Astrocyte of the spinal cord (primary cell): ENCODE data around the gene RAX.

ENCODE experiments used
- DNase-seq: peaks from one replicate; pipeline ENCODE4 v3.0.0; 2011; ENCODE audit warnings: low read depth, low spot score
- H3K4me3 ChIP-seq: 2 replicates; pipeline ENCODE4 v1.5.1; 2011; ENCODE audit warnings: low read depth, mild to moderate bottlenecking, low read length, moderate library complexity
- in situ Hi-C: cut with HindIII; loops from 2 replicates; pipeline ENCODE4 v1.10.0; 2017; ENCODE audit warnings: low sequenced_read_pairs
- TF ChIP-seq, protein P1 (sequence below): IDR thresholded peaks from 2 replicates; pipeline ENCODE4 v1.5.1; 2012; ENCODE audit warnings: low read depth, mild to moderate bottlenecking, low read length, inconsistent platforms

RAX gene

GRCh38 chr18:59222341-59222740, 50.9 kb downstream of the RAX start:
- no peak overlapping the region for H3K4me3 ChIP-seq
- TF ChIP-seq, protein P1, sequence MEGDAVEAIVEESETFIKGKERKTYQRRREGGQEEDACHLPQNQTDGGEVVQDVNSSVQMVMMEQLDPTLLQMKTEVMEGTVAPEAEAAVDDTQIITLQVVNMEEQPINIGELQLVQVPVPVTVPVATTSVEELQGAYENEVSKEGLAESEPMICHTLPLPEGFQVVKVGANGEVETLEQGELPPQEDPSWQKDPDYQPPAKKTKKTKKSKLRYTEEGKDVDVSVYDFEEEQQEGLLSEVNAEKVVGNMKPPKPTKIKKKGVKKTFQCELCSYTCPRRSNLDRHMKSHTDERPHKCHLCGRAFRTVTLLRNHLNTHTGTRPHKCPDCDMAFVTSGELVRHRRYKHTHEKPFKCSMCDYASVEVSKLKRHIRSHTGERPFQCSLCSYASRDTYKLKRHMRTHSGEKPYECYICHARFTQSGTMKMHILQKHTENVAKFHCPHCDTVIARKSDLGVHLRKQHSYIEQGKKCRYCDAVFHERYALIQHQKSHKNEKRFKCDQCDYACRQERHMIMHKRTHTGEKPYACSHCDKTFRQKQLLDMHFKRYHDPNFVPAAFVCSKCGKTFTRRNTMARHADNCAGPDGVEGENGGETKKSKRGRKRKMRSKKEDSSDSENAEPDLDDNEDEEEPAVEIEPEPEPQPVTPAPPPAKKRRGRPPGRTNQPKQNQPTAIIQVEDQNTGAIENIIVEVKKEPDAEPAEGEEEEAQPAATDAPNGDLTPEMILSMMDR = no peak
- in situ Hi-C loops = no loop called here
- no peak for DNase-seq

DNA sequence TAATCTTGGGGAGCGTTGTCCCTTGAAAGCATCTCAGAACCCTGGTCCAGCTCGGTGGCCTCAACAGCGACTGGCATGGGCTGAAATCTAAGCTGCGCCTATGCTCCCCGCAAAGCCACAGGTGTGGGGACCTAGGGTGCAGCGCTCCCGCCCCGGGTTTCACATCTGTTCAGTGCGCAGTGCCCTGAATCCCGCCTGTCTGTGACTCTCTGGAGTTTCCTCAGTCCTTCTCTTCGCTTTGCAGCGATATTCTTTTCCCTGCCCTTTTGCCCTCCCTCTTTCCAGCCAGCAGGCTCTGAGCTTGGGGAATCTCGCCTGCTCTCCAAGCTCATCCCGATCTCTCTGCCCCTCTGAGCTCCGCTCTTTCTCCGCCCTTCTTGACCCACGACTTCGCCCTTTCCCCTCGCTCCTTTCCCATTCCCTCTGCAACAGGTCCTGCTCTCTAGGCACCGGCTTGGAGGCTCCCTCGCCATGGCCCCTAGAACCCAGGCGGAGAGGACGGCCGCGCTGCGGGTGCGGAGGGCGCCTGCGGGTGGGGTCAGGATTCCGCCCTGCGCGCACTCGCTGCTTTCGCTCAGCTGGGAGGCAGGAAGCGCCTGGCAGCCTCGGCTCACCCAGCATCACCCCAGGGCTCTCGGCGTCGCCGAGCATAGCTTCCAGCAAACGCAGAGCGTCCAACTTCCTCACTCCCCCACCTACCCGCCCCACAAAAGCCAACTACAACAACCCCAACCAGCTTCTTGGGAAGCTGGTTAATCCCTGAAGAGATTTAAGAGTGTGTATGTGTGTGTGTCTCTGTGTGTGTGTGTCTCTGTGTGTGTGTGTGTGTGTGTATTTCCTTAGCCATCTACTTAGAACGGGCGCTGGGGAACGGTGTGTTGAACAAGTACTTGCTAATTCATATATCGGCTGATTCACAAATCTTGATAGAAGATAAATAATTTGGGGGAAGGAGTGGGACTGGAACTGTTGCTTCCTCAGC, 52.2 kb downstream of the RAX start:
- in situ Hi-C loops = no loop called here
- H3K4me3 ChIP-seq = no peak overlapping the region

DNA sequence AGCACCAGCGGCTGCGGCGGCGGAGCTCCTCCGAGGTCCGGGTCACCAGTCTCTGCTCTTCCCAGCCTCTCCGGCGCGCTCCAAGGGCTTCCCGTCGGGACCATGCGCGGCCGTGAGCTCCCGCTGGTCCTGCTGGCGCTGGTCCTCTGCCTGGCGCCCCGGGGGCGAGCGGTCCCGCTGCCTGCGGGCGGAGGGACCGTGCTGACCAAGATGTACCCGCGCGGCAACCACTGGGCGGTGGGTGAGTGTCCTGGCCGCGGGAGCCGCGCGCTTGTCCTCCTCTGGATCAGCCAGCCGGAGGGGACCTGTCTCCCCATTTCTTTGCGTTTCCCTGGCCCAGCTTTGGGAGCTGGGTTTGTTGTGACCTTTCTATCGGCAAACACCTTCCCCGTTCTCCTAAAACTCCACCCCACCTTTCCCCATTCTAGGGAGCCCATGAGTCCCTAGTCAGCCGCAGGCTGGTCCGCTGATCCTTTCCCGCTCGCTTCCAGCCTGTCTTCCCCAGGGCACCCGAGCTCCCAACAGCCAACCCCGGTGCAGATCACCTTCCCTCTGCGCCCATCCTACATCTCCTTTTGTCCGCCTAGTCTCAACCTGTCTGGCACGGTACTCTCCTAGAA, 53.0 kb downstream of the RAX start:
- peak; percentile 3 for DNase-seq
- in situ Hi-C loops = no loop called here
- TF ChIP-seq, protein P1 = no peak
- H3K4me3 ChIP-seq = no peak overlapping the region

More for the DNA sequence above, 52.2 kb downstream of the RAX start:
- TF ChIP-seq, protein P1 = no peak
- DNase-seq = no peak

- no peak for DNase-seq
- in situ Hi-C loops = no loop called here
- TF ChIP-seq, protein P1 = no peak
- H3K4me3 ChIP-seq = no peak within 1 kb of the TSS
Measured at GRCh38 chr18:59219672-59220163, 53.5 kb downstream of the RAX start, which contains the start of gene GRP. GRP (plus strand) TSS chr18:59220158; CDS start chr18:59220266, 108 bp downstream.

- TF ChIP-seq, protein P1 = no peak
- in situ Hi-C loops = no loop called here
- no peak for DNase-seq
- no peak overlapping the region for H3K4me3 ChIP-seq
Measured at GRCh38 chr18:59218018-59218417, 55.2 kb downstream of the RAX start.
